ENCODE measurements around the gene ANGPTL7.

- TF ChIP-seq CTCF (IDR thresholded peaks at IDR 0.05) (no peak), EP300 (IDR thresholded peaks at IDR 0.05) (no peak), POLR2AphosphoS5 (IDR thresholded peaks at IDR 0.05) (peak in 2 of 4 donors; percentile 13 to 62), POLR2A (IDR thresholded peaks at IDR 0.05) (no peak)
Observed at GRCh38 chr1:11157867-11158266, 31.3 kb upstream of the ANGPTL7 start.

Data from sigmoid colon (tissue), 4 donors.